ENCODE results near the gene DIMT1.

Gene DIMT1

GRCh38 chr5:62403411-62404250, at the start of gene DIMT1:
TSS of gene DIMT1 (minus strand) at chr5:62403905. CDS start at chr5:62403772, 133 bp downstream.
- DNase-seq (ENCODE audit: low read depth in 3 of 3) = peak; percentile 85 to 94 (median 91)

GRCh38 chr5:62450259-62450658, 46.6 kb upstream of the DIMT1 start:
- no peak for DNase-seq (ENCODE audit: low read depth in 3 of 3)

- no peak for DNase-seq (ENCODE audit: low read depth in 3 of 3)
Measured at GRCh38 chr5:62448528-62448927, 44.8 kb upstream of the DIMT1 start.

- no peak for DNase-seq (ENCODE audit: low read depth in 3 of 3)
Measured at GRCh38 chr5:62432621-62433064, 28.9 kb upstream of the DIMT1 start.

GRCh38 chr5:62431735-62432620, 28.3 kb upstream of the DIMT1 start:
- DNase-seq (ENCODE audit: low read depth in 3 of 3) = no peak

- no peak for DNase-seq (ENCODE audit: low read depth in 3 of 3)
Measured at GRCh38 chr5:62424763-62425162, 21.1 kb upstream of the DIMT1 start.

GRCh38 chr5:62421414-62421813, 17.7 kb upstream of the DIMT1 start:
- DNase-seq (ENCODE audit: low read depth in 3 of 3) = no peak

- no peak for DNase-seq (ENCODE audit: low read depth in 3 of 3)
Measured at GRCh38 chr5:62419609-62420008, 15.9 kb upstream of the DIMT1 start.

- DNase-seq (ENCODE audit: low read depth in 3 of 3) = no peak
Measured at GRCh38 chr5:62418462-62419076, 14.9 kb upstream of the DIMT1 start.

GRCh38 chr5:62413711-62414110, 10.0 kb upstream of the DIMT1 start:
- no peak for DNase-seq (ENCODE audit: low read depth in 3 of 3)

GRCh38 chr5:62412549-62413329, 9.0 kb upstream of the DIMT1 start, which contains the start of gene IPO11:
TSS of gene IPO11 (plus strand) at chr5:62412763. CDS start at chr5:62437280, 24,517 bp downstream.
- DNase-seq (ENCODE audit: low read depth in 3 of 3) = peak; percentile 96 to 99 (median 98)

- peak in 1 of 3 experiments; percentile 21 for DNase-seq (ENCODE audit: low read depth in 3 of 3)
Measured at GRCh38 chr5:62395210-62395950, 8.3 kb downstream of the DIMT1 start.

- no peak for DNase-seq (ENCODE audit: low read depth in 3 of 3)
Measured at GRCh38 chr5:62386824-62387223, 16.9 kb downstream of the DIMT1 start.

GRCh38 chr5:62385816-62386400, 17.8 kb downstream of the DIMT1 start:
- DNase-seq (ENCODE audit: low read depth in 3 of 3) = no peak

GRCh38 chr5:62385131-62385530, 18.6 kb downstream of the DIMT1 start:
- no peak for DNase-seq (ENCODE audit: low read depth in 3 of 3)

GRCh38 chr5:62376064-62376463, 27.6 kb downstream of the DIMT1 start:
- DNase-seq (ENCODE audit: low read depth in 3 of 3) = no peak

- DNase-seq (ENCODE audit: low read depth in 3 of 3) = no peak
Measured at GRCh38 chr5:62375627-62376026, 28.1 kb downstream of the DIMT1 start.

GRCh38 chr5:62374090-62374489, 29.6 kb downstream of the DIMT1 start:
- no peak for DNase-seq (ENCODE audit: low read depth in 3 of 3)

GRCh38 chr5:62373382-62373781, 30.3 kb downstream of the DIMT1 start:
- no peak for DNase-seq (ENCODE audit: low read depth in 3 of 3)

GRCh38 chr5:62372600-62372999, 31.1 kb downstream of the DIMT1 start:
- no peak for DNase-seq (ENCODE audit: low read depth in 3 of 3)
